Measurements from ENCODE around the gene RASSF5. TPM values are rescaled to one million over a fixed set of nuclear protein-coding genes. Genes with fewer than 3 reads are reported as not detected.

RASSF5 gene
- total and polyA plus RNA-seq, 2 experiments from 2014 or later, result 1.6 to 2.0 TPM

- Histone ChIP-seq H3K4me1 (ENCODE audit: insufficient read depth) (no peaks in the 10 kb centered on the region), H3K79me2 (no peaks in the 10 kb centered on the region), H3K9me2 (replicated peaks; ENCODE audit: insufficient read depth) (no peaks in the 10 kb centered on the region), H3K27me3 (no peaks in the 10 kb centered on the region), H4K20me1 (ENCODE audit: insufficient read depth, poor library complexity, severe bottlenecking) (no peaks in the 10 kb centered on the region), H3K9me3 (ENCODE audit: low read depth) (no peaks in the 10 kb centered on the region), H3K4me3 (no peak overlapping the region), H3K36me3 (replicated peaks; ENCODE audit: insufficient read depth, low read depth) (no peaks in the 10 kb centered on the region), H2AFZ (no peak overlapping the region), H3K4me2 (no peak overlapping the region), H3K27ac (no peak overlapping the region)
- TF ChIP-seq EZH2phosphoT487 (IDR thresholded peaks at IDR 0.05; ENCODE audit: low read depth, severe bottlenecking, unreplicated experiment), result no peak
- TF ChIP-seq EZH2 (IDR thresholded peaks at IDR 0.05; ENCODE audit: borderline replicate concordance), result no peak
- WGBS (ENCODE audit: low lambda C conversion rate, missing lambda C conversion rate), result 82% methylated on average over 13 of the region's 13 CpGs
- no peak for DNase-seq (ENCODE audit: low spot score)
These were observed 79.4 kb downstream of the RASSF5 start for GRCh38 chr1:206586501-206587445.

GRCh38 chr1:206587904-206588303 is 80.6 kb downstream of the RASSF5 start:
- H4K20me1 ChIP-seq (ENCODE audit: insufficient read depth, poor library complexity, severe bottlenecking), result no peaks in the 10 kb centered on the region
- no peak overlapping the region for H3K4me2 ChIP-seq
- no peak overlapping the region for H3K4me3 ChIP-seq
- DNase-seq (ENCODE audit: low spot score), result no peak
- no peaks in the 10 kb centered on the region for H3K4me1 ChIP-seq (ENCODE audit: insufficient read depth)
- no peak overlapping the region for H2AFZ ChIP-seq
- H3K27me3 ChIP-seq, result no peaks in the 10 kb centered on the region
- no peak overlapping the region for H3K27ac ChIP-seq
- 94% methylated on average over 14 of the region's 14 CpGs for WGBS (ENCODE audit: low lambda C conversion rate, missing lambda C conversion rate)
- TF ChIP-seq EZH2 (IDR thresholded peaks at IDR 0.05; ENCODE audit: borderline replicate concordance) (no peak), EZH2phosphoT487 (IDR thresholded peaks at IDR 0.05; ENCODE audit: low read depth, severe bottlenecking, unreplicated experiment) (no peak)
- TF ChIP-seq, protein P1, sequence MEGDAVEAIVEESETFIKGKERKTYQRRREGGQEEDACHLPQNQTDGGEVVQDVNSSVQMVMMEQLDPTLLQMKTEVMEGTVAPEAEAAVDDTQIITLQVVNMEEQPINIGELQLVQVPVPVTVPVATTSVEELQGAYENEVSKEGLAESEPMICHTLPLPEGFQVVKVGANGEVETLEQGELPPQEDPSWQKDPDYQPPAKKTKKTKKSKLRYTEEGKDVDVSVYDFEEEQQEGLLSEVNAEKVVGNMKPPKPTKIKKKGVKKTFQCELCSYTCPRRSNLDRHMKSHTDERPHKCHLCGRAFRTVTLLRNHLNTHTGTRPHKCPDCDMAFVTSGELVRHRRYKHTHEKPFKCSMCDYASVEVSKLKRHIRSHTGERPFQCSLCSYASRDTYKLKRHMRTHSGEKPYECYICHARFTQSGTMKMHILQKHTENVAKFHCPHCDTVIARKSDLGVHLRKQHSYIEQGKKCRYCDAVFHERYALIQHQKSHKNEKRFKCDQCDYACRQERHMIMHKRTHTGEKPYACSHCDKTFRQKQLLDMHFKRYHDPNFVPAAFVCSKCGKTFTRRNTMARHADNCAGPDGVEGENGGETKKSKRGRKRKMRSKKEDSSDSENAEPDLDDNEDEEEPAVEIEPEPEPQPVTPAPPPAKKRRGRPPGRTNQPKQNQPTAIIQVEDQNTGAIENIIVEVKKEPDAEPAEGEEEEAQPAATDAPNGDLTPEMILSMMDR (IDR thresholded peaks at IDR 0.05; ENCODE audit: poor library complexity), result no peak
- H3K79me2 ChIP-seq, result no peaks in the 10 kb centered on the region
- H3K9me3 ChIP-seq (ENCODE audit: low read depth), result no peaks in the 10 kb centered on the region
- no peaks in the 10 kb centered on the region for H3K36me3 ChIP-seq (replicated peaks; ENCODE audit: insufficient read depth, low read depth)
- no peaks in the 10 kb centered on the region for H3K9me2 ChIP-seq (replicated peaks; ENCODE audit: insufficient read depth)

GRCh38 chr1:206588492-206588891 is 81.2 kb downstream of the RASSF5 start:
- no peaks in the 10 kb centered on the region for H4K20me1 ChIP-seq (ENCODE audit: insufficient read depth, poor library complexity, severe bottlenecking)
- no peak overlapping the region for H3K27ac ChIP-seq
- H3K79me2 ChIP-seq, result no peaks in the 10 kb centered on the region
- no peaks in the 10 kb centered on the region for H3K36me3 ChIP-seq (replicated peaks; ENCODE audit: insufficient read depth, low read depth)
- WGBS (ENCODE audit: low lambda C conversion rate, missing lambda C conversion rate), result 84% methylated on average over 6 of the region's 6 CpGs
- no peaks in the 10 kb centered on the region for H3K4me1 ChIP-seq (ENCODE audit: insufficient read depth)
- no peaks in the 10 kb centered on the region for H3K27me3 ChIP-seq
- no peak overlapping the region for H3K4me2 ChIP-seq
- no peaks in the 10 kb centered on the region for H3K9me2 ChIP-seq (replicated peaks; ENCODE audit: insufficient read depth)
- H2AFZ ChIP-seq, result no peak overlapping the region
- DNase-seq (ENCODE audit: low spot score), result no peak
- no peak overlapping the region for H3K4me3 ChIP-seq
- no peaks in the 10 kb centered on the region for H3K9me3 ChIP-seq (ENCODE audit: low read depth)
- TF ChIP-seq, protein P1 (IDR thresholded peaks at IDR 0.05; ENCODE audit: poor library complexity), result no peak
- no peak for TF ChIP-seq EZH2 (IDR thresholded peaks at IDR 0.05; ENCODE audit: borderline replicate concordance)
- TF ChIP-seq EZH2phosphoT487 (IDR thresholded peaks at IDR 0.05; ENCODE audit: low read depth, severe bottlenecking, unreplicated experiment), result no peak

GRCh38 chr1:206589206-206589605 is 81.9 kb downstream of the RASSF5 start:
- H3K4me3 ChIP-seq, result no peak overlapping the region
- 76% methylated on average over 7 of the region's 7 CpGs for WGBS (ENCODE audit: low lambda C conversion rate, missing lambda C conversion rate)
- H4K20me1 ChIP-seq (ENCODE audit: insufficient read depth, poor library complexity, severe bottlenecking), result no peaks in the 10 kb centered on the region
- no peaks in the 10 kb centered on the region for H3K9me3 ChIP-seq (ENCODE audit: low read depth)
- no peaks in the 10 kb centered on the region for H3K27me3 ChIP-seq
- peak overlapping the region; percentile 10 for H3K27ac ChIP-seq
- no peaks in the 10 kb centered on the region for H3K79me2 ChIP-seq
- TF ChIP-seq, protein P1 (IDR thresholded peaks at IDR 0.05; ENCODE audit: poor library complexity), result no peak
- TF ChIP-seq EZH2phosphoT487 (IDR thresholded peaks at IDR 0.05; ENCODE audit: low read depth, severe bottlenecking, unreplicated experiment) (no peak), EZH2 (IDR thresholded peaks at IDR 0.05; ENCODE audit: borderline replicate concordance) (no peak)
- H3K9me2 ChIP-seq (replicated peaks; ENCODE audit: insufficient read depth), result no peaks in the 10 kb centered on the region
- no peak overlapping the region for H3K4me2 ChIP-seq
- peak; percentile 30 for DNase-seq (ENCODE audit: low spot score)
- no peak overlapping the region for H2AFZ ChIP-seq
- H3K4me1 ChIP-seq (ENCODE audit: insufficient read depth), result no peaks in the 10 kb centered on the region
- H3K36me3 ChIP-seq (replicated peaks; ENCODE audit: insufficient read depth, low read depth), result no peaks in the 10 kb centered on the region

Measured in hepatocyte (in vitro differentiated cells).